PC-3 (cell line): Measurements from ENCODE around the gene MRPL24.

Experiments used
- EZH2 ChIP-seq: fragments of 300-600 bp; sonication (generic); IDR thresholded peaks from one replicate; pipeline ENCODE4 v1.6.1; 2017; ENCODE audit warnings: antibody characterized with exemption, mild to moderate bottlenecking, low read length; ENCODE audit not compliant: unreplicated experiment
- EZH2phosphoT487 ChIP-seq: fragments of 300-600 bp; sonication (generic); IDR thresholded peaks from 2 replicates; pipeline ENCODE4 v1.6.1; 2018; ENCODE audit warnings: mild to moderate bottlenecking, antibody characterized with exemption, low read length, borderline replicate concordance
- TF ChIP-seq, protein P1 (sequence below): fragments of 300-600 bp; sonication (generic); conservative IDR thresholded peaks from 2 replicates; pipeline ENCODE4 v1.5.1; 2017; ENCODE audit warnings: antibody characterized with exemption, low read depth, mild to moderate bottlenecking, low read length

DNA sequence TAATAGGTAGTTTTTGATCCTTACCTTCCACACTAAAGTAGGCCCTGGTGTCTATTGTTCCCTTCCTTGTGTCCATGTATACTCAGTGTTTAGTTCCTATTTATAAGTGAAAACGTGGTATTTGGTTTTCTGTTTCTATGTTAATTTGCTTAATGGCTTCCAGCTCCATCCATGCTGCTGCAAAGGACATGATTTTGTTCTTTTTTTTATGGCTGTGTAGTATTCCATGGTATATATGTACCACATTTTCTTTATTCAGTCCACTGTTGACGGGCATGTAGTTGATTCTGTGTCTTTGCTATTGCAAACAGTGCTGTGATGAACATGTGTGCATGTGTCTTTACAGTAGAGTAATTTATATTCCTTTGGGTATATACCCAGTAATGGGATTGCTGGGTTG, 47.2 kb upstream of the MRPL24 start:
- TF ChIP-seq, protein P1, sequence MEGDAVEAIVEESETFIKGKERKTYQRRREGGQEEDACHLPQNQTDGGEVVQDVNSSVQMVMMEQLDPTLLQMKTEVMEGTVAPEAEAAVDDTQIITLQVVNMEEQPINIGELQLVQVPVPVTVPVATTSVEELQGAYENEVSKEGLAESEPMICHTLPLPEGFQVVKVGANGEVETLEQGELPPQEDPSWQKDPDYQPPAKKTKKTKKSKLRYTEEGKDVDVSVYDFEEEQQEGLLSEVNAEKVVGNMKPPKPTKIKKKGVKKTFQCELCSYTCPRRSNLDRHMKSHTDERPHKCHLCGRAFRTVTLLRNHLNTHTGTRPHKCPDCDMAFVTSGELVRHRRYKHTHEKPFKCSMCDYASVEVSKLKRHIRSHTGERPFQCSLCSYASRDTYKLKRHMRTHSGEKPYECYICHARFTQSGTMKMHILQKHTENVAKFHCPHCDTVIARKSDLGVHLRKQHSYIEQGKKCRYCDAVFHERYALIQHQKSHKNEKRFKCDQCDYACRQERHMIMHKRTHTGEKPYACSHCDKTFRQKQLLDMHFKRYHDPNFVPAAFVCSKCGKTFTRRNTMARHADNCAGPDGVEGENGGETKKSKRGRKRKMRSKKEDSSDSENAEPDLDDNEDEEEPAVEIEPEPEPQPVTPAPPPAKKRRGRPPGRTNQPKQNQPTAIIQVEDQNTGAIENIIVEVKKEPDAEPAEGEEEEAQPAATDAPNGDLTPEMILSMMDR, result no peak
- TF ChIP-seq EZH2phosphoT487 (no peak), EZH2 (no peak)
